GM12874 (cell line): ENCODE measurements around the gene MTFMT.
A peak's percentile ranks its signal among the peaks of the same experiment; 100 is the strongest.

Experiments
- TF ChIP-seq, protein P1 (sequence below): IDR thresholded peaks from 2 replicates; pipeline ENCODE4 v1.5.1; 2011; ENCODE audit warnings: low read depth, mild to moderate bottlenecking, control low read depth, low read length, moderate library complexity; ENCODE audit not compliant: insufficient read depth

MTFMT gene

GRCh38 chr15:65056868-65057548 is 27.6 kb upstream of the MTFMT start:
- TF ChIP-seq, protein P1, sequence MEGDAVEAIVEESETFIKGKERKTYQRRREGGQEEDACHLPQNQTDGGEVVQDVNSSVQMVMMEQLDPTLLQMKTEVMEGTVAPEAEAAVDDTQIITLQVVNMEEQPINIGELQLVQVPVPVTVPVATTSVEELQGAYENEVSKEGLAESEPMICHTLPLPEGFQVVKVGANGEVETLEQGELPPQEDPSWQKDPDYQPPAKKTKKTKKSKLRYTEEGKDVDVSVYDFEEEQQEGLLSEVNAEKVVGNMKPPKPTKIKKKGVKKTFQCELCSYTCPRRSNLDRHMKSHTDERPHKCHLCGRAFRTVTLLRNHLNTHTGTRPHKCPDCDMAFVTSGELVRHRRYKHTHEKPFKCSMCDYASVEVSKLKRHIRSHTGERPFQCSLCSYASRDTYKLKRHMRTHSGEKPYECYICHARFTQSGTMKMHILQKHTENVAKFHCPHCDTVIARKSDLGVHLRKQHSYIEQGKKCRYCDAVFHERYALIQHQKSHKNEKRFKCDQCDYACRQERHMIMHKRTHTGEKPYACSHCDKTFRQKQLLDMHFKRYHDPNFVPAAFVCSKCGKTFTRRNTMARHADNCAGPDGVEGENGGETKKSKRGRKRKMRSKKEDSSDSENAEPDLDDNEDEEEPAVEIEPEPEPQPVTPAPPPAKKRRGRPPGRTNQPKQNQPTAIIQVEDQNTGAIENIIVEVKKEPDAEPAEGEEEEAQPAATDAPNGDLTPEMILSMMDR = no peak

GRCh38 chr15:65056106-65056505 is 26.7 kb upstream of the MTFMT start:
- TF ChIP-seq, protein P1 = no peak

- TF ChIP-seq, protein P1 = no peak
These were observed 25.9 kb upstream of the MTFMT start for GRCh38 chr15:65055201-65055870.

GRCh38 chr15:65054333-65055200 is 25.1 kb upstream of the MTFMT start:
- TF ChIP-seq, protein P1 = peak; percentile 90

DNA sequence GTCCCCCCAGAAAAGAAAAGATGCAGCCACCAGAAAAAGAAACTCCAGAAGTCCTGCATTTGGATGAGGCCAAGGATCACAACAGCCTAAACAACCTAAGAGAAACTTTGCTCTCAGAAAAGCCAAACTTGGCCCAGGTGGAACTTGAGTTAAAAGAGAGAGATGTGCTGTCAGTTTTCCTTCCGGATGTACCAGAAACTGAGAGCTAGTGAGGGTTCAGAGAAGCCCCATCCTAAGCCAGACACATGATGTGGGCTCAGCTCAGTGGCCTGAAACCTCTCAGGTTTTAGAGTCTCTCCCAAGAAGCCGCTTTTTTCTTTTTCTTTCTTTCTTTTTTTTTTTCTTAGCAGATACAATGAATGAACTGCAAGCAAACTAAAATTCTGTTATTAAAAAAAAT is 23.5 kb upstream of the MTFMT start:
- TF ChIP-seq, protein P1 = no peak

- TF ChIP-seq, protein P1 = no peak
These were observed 21.8 kb upstream of the MTFMT start for GRCh38 chr15:65051266-65051665.

DNA sequence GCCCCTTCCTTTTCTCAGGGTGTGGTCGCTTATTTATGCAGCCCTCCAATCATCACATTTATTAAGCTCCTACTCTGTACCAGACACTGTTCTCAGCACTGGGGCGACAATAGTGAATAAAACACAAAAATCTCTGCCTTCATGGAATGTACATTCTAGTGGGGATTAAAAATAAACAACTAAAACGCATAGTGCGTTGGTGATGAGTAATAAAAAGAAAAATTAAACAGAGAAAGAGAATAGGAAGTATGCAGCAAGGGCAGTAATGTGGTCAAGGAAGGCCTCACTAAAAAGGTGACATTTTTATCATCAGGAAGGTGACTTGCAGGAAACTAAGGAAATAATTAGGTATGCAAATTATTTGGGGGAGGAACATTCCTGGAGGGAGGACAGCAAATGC is 20.8 kb upstream of the MTFMT start:
- TF ChIP-seq, protein P1 = no peak
